SU-DHL-6 (cell line): ENCODE results near the gene SNAP91.
"Not testable (repeated sequence)": the region's sequence is repeated elsewhere in the genome, so short reads cannot be mapped to it uniquely, and the experiment has no call there.

Experiments
- H2AFZ ChIP-seq: fragments of 200-600 bp; sonication (generic); 2 replicates; pipeline ENCODE4 v1.6.1; 2014; ENCODE audit warnings: low read depth, mild to moderate bottlenecking, moderate library complexity, mixed read lengths, antibody characterized with exemption, low read length; ENCODE audit not compliant: severe bottlenecking
- H3F3A ChIP-seq: fragments of 200-600 bp; shearing (Covaris generic); 2 replicates; pipeline ENCODE4 v1.6.0; 2016; ENCODE audit warnings: antibody characterized with exemption, mild to moderate bottlenecking; ENCODE audit not compliant: insufficient read depth
- H3K27ac ChIP-seq: fragments of 200-600 bp; sonication (generic); 2 replicates; pipeline ENCODE4 v1.5.1; 2016; ENCODE audit warnings: low read depth, mild to moderate bottlenecking, low read length, moderate library complexity, mixed read lengths
- H3K27me3 ChIP-seq: fragments of 200-600 bp; sonication (generic), shearing (Covaris generic); 2 replicates; pipeline ENCODE4 v1.6.0; 2014; ENCODE audit warnings: mild to moderate bottlenecking, low read length
- H3K36me3 ChIP-seq: fragments of 200-600 bp; sonication (generic); 2 replicates; pipeline ENCODE4 v1.6.1; 2014; ENCODE audit warnings: mild to moderate bottlenecking, low read length, mixed read lengths
- H3K4me2 ChIP-seq: fragments of 300-600, 200-600 bp; shearing (Covaris generic), sonication (generic); 2 replicates; pipeline ENCODE4 v1.6.0; 2014; ENCODE audit warnings: low read length, low read depth, mild to moderate bottlenecking; ENCODE audit not compliant: poor library complexity, severe bottlenecking
- H3K4me3 ChIP-seq: fragments of 200-600 bp; sonication (generic); 2 replicates; pipeline ENCODE4 v1.5.1; 2014; ENCODE audit warnings: antibody characterized with exemption, low read length, mild to moderate bottlenecking, mixed read lengths; ENCODE audit not compliant: insufficient read depth, poor library complexity, severe bottlenecking
- H3K79me2 ChIP-seq: fragments of 200-600 bp; sonication (generic); 2 replicates; pipeline ENCODE4 v1.6.1; 2014; ENCODE audit warnings: mild to moderate bottlenecking, low read length, moderate library complexity; ENCODE audit not compliant: insufficient read depth
- H3K9ac ChIP-seq: fragments of 200-600 bp; sonication (generic); 2 replicates; pipeline ENCODE4 v1.7.0; 2014; ENCODE audit warnings: mild to moderate bottlenecking, low read length
- H3K9me2 ChIP-seq: fragments of 200-600 bp; sonication (generic); replicated peaks from 2 replicates; pipeline ENCODE4 v1.6.1; 2014; ENCODE audit warnings: low read length; ENCODE audit not compliant: insufficient read depth
- H3K9me3 ChIP-seq: fragments of 200-600 bp; sonication (generic); 2 replicates; pipeline ENCODE4 v1.6.1; 2014; ENCODE audit warnings: low read length, mixed read lengths; ENCODE audit not compliant: insufficient read depth
- H4K20me1 ChIP-seq: fragments of 200-600 bp; sonication (generic); 2 replicates; pipeline ENCODE4 v1.6.1; 2014; ENCODE audit warnings: low read depth, mild to moderate bottlenecking, antibody characterized with exemption, low read length, moderate library complexity, mixed read lengths
- CTCF ChIP-seq: fragments of 200-600 bp; sonication (generic); IDR thresholded peaks from one replicate; pipeline ENCODE4 v1.5.1; 2017; ENCODE audit warnings: antibody characterized with exemption, mild to moderate bottlenecking, low read length, moderate library complexity; ENCODE audit not compliant: insufficient read depth, poor library complexity, severe bottlenecking
- EZH2phosphoT487 ChIP-seq: fragments of 200-600 bp; sonication (generic), shearing (Covaris generic); conservative IDR thresholded peaks from 2 replicates; pipeline ENCODE4 v1.6.1; 2018; ENCODE audit warnings: mild to moderate bottlenecking, antibody characterized with exemption, low read length, moderate library complexity, mixed read lengths

Gene SNAP91

GRCh38 chr6:83633609-83634008, 75.3 kb downstream of the SNAP91 start:
- H3K4me3 ChIP-seq, result no peak overlapping the region

GRCh38 chr6:83633149-83633548, 75.8 kb downstream of the SNAP91 start:
- H3K79me2 ChIP-seq, result no peaks in the 10 kb centered on the region
- no peak overlapping the region for H3K4me3 ChIP-seq
- no peaks in the 10 kb centered on the region for H3K9me2 ChIP-seq
- no peak overlapping the region for H2AFZ ChIP-seq
- no peak overlapping the region for H3K9ac ChIP-seq
- H3K36me3 ChIP-seq, result no peaks in the 10 kb centered on the region
- no peak overlapping the region for H3K4me2 ChIP-seq
- H3K27me3 ChIP-seq, result no peaks in the 10 kb centered on the region
- no peak overlapping the region for H3K27ac ChIP-seq
- H4K20me1 ChIP-seq, result no peaks in the 10 kb centered on the region
- no peaks in the 10 kb centered on the region for H3K9me3 ChIP-seq
- no peak for TF ChIP-seq EZH2phosphoT487
- no peak for TF ChIP-seq CTCF
- no peaks in the 10 kb centered on the region for H3F3A ChIP-seq

More at GRCh38 chr6:83633609-83634008, 75.3 kb downstream of the SNAP91 start:
- no peaks in the 10 kb centered on the region for H3K27me3 ChIP-seq
- H2AFZ ChIP-seq, result no peak overlapping the region
- H3K36me3 ChIP-seq, result no peaks in the 10 kb centered on the region
- no peak overlapping the region for H3K27ac ChIP-seq
- no peaks in the 10 kb centered on the region for H3K9me2 ChIP-seq
- H3K9me3 ChIP-seq, result no peaks in the 10 kb centered on the region
- H3K9ac ChIP-seq, result no peak overlapping the region
- no peaks in the 10 kb centered on the region for H4K20me1 ChIP-seq
- TF ChIP-seq EZH2phosphoT487 (no peak), CTCF (no peak)
- H3K79me2 ChIP-seq, result no peaks in the 10 kb centered on the region
- H3F3A ChIP-seq, result no peaks in the 10 kb centered on the region
- H3K4me2 ChIP-seq, result no peak overlapping the region

- not testable (repeated sequence) for H2AFZ ChIP-seq, H3K36me3 ChIP-seq, H3K27ac ChIP-seq, H3K9me2 ChIP-seq, H3K9ac ChIP-seq, H3K27me3 ChIP-seq, H3K9me3 ChIP-seq, H3K4me2 ChIP-seq, H3K4me3 ChIP-seq, H4K20me1 ChIP-seq, H3F3A ChIP-seq, H3K79me2 ChIP-seq
Observed at GRCh38 chr6:83629908-83630307, 79.0 kb downstream of the SNAP91 start.

- TF ChIP-seq EZH2phosphoT487 (no peak), CTCF (peak; percentile 39)
Observed at GRCh38 chr6:83615025-83615999, 93.6 kb downstream of the SNAP91 start.

More at GRCh38 chr6:83615025-83615999, 93.6 kb downstream of the SNAP91 start:
- no peaks in the 10 kb centered on the region for H3K9me3 ChIP-seq
- H3K4me3 ChIP-seq, result no peak overlapping the region
- no peaks in the 10 kb centered on the region for H3K9me2 ChIP-seq
- H3K27me3 ChIP-seq, result no peaks in the 10 kb centered on the region
- H3K9ac ChIP-seq, result no peak overlapping the region
- H2AFZ ChIP-seq, result no peak overlapping the region
- no peaks in the 10 kb centered on the region for H3K36me3 ChIP-seq
- H4K20me1 ChIP-seq, result no peaks in the 10 kb centered on the region
- H3K27ac ChIP-seq, result no peak overlapping the region
- no peaks in the 10 kb centered on the region for H3K79me2 ChIP-seq
- H3F3A ChIP-seq, result no peaks in the 10 kb centered on the region
- H3K4me2 ChIP-seq, result no peak overlapping the region
